ENCODE results near the gene PCBP1.
"Not testable (repeated sequence)": the region's sequence is repeated elsewhere in the genome, so short reads cannot be mapped to it uniquely, and the experiment has no call there.

The PCBP1 gene

GRCh38 chr2:70099270-70099669 lies 12.0 kb downstream of the PCBP1 start:
- no peak for DNase-seq

- no peak for DNase-seq
Measured at GRCh38 chr2:70101174-70101573, 13.9 kb downstream of the PCBP1 start.

DNA sequence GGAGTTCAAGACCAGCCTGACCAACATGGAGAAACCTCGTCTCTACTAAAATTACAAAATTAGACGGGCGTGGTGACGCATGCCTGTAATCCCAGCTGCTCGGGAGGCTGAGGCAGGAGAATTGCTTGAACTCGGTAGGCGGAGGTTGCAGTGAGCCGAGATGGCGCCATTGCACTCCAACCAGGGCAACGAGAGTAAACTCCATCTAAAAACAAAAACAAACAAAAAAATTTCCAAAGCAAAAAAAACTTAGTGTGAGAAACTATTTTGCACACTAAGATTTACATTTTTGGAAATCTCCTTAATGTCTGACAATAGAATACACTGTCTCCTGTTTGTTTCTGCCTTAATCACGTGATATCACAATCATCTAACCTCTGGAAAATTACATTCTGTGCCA lies 14.4 kb downstream of the PCBP1 start:
- DNase-seq = not testable (repeated sequence)

DNA sequence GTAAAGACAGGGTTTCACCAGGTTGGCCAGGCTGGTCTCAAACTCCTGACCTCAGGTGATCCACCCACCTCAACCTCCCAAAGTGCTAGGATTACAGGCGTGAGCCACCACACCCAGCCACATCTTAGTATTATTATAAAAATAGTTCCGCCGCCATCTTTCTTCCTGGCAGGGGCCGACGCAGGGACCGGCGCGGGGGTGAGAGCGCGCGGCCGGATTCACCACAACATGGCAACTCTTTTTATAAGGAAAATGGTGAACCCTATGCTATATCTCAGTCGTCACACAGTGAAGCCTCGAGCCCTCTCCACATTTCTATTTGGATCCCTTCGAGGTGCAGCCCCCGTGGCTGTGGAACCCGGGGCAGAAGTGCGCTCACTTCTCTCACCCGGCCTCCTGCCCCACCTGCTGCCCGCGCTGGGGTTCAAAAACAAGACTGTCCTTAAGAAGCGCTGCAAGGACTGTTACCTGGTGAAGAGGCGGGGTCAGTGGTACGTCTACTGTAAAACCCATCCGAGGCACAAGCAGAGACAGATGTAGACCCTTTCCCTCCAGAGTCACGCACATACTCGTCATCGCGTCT lies 15.1 kb downstream of the PCBP1 start:
- not testable (repeated sequence) for DNase-seq

- no peak for DNase-seq
Measured at GRCh38 chr2:70103531-70104061, 16.3 kb downstream of the PCBP1 start.

GRCh38 chr2:70104231-70105111 lies 17.2 kb downstream of the PCBP1 start:
- peak; percentile 86 for DNase-seq

DNA sequence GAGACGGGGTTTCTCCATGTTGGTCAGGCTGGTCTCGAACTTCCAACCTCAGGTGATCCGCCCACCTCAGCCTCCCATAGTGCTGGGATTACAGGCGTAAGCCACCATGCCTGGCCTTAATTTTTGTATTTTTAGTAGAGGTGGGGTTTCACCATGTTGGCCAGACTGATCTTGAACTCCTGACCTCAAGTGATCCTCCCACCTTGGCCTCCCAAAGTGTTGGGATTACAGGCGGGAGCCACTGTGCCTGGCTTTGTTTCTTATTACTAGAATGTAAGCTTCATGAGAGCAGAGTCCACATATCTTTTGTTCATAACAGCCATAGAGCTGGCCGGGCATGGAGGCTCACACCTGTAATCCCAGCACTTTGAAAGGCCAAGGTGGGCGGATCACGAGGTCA lies 18.9 kb downstream of the PCBP1 start:
- DNase-seq = not testable (repeated sequence)

DNA sequence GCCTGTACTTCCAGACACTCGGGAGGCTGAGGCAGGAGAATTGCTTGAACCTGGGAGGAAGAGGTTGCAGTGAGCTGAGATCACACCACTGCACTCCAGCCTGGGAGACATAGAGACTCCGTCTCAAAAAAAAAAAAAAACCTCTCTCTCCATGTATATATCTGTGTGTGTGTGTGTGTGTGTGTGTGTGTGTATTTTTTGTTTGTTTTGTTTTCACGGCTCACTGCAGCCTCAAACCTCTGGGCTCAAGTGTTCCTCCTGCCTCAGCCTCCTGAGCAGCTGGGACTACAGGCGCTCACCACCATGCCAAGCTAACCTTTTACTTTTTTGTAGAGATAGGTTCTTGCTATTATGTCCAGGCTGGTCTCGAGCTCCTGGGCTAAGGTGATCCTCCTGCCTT lies 23.1 kb downstream of the PCBP1 start:
- DNase-seq = not testable (repeated sequence)

- DNase-seq = peak; percentile 93
Measured at GRCh38 chr2:70111752-70112591, 24.7 kb downstream of the PCBP1 start.

DNA sequence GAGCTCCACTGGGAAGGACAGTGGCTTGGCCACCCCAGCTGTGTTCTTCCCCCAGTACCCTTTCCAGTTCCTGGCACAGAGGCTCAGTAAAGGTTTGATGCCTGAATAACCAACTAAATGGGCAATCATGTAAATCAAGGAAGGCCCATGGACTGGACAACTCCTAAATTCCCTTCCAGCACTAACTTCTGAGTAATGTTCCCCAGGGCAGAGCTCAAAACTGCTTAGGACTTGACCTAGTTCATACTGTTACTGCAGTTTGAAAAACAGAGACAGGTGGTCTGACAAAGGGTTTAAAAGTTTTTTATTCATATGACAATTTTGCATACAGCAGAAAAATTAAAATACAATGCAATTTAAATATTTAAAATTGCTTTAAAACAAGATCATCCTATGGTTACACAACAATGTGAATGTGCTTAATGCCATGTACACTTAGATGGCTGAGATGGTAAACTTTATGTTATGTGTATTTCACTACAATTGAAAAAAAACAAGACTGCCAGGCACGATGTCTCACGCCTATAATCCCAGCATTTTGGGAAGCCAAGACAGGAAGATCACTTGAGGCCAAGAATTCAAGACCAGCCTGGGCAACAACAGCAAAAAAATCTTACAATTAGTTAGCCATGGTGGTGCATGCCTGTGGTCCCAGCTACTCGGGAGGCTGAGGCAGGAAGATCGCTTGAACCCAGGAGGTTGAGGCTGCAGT lies 26.2 kb downstream of the PCBP1 start:
- peak; percentile 44 for DNase-seq

- no peak for DNase-seq
Measured at GRCh38 chr2:70115646-70116442, 28.6 kb downstream of the PCBP1 start.

DNA sequence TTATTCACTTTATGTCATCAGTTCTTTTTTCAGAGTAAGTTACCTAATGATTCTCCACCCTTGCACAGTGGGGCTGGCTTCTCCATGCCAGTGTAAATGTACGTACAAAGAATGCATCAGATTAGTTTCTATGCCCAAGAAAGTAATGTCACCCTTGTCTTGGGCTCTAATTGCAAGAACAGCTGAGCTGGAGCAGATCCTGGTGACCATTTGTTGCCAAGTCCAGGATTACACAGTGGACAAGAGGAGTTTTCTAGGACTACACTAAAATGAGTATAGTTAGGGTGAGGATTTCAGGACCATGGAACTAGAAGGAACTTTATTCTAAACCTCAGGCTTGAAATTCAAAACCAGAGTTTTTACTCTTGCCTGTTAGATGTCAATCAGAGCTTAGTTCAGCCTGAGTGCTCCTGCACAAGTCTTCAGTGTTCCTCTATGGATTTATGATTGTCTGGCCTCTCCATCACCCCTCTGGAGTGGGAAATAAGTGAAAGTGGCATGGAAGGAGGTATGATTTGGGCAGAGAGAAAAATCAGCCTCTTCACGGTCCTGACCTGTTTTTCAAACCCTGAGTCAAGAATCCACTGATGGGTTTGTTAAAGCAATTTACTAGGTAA lies 29.8 kb downstream of the PCBP1 start:
- no peak for DNase-seq

DNA sequence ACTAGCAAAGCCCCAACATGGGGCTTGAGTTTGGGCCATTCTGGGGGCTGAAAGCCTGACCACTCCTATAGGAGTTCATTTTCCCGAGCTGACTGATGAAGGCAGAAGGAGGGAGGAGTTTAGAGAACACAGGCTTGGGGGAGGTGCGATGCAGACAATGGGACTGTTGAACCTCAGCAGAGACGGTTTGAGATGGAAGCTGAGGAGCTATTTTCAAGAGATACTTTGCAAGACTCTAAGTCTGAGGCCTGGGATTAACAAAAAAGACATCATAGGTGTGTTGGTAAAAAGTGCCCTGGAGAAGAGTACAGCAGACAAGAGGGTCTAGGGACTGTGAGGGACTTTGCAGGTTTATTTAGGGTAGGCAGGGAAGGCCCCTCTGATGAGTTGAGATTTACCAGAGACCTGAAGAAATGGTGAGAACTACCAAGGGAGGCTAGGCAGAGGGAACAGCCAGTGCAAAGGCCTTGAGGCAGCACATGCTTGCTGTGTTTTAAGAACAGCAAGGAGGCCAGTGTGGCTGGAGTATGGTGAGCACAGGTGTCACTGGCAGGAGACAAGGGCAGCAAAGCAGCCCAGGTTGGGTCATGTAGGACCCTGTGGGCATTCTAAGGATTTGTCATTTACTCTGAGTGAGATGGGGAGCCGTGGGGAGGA lies 31.6 kb downstream of the PCBP1 start:
- no peak for DNase-seq

DNA sequence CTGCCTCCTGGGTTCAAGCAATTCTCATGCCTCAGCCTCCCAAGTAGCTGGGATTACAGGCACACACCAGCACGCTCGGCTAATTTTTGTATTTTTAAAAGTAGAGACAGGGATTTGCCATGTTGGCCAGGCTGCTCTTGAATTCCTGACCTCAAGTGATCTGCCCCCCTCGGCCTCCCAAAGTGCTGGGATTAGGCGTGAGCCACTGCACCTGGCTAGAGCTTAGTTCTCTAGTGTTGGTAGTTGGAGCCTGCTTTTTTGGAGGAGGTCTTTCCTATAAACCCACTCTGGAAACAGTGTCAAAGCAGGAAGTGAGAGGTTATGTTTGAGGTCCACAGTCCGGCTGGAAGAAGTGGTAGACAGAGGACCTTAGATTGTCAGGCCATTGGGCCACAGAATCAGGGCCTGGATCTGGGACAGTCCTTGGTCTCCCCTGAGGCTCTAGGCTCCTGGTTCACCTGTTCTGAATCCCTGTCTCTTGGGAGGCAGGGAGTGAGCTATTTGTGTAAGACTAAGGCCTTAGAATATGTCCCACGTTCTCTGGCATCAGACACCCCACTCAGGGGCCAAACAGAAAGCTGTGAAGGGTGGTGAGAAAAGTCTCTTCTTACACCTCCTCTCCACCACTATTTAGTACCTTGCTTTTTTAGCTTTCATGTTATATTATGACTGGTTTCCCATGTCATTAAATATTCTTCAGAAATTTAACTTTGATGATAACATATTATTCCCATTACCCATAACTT lies 34.5 kb downstream of the PCBP1 start:
- DNase-seq = no peak

DNA sequence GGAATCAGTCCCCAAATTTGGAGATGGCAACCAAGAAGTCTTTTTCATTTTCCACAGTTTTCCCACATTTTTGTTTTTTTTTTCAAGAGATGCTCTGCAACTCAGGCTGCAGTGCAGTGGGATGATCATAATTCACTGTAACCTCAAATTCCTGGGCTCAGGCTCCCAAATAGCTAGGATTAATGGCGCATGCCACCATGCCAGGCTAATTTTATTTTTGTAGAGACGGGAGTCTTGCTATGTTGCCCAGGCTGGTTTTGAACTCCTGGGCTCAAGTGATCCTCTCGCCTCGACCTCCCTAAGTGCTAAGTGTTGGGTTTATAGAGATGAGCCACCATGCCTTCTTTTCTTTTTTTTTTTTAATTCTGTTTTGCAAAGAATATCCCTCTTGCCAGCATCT lies 35.2 kb downstream of the PCBP1 start:
- no peak for DNase-seq

GRCh38 chr2:70123051-70123828 lies 36.0 kb downstream of the PCBP1 start:
- DNase-seq = peak; percentile 80

DNA sequence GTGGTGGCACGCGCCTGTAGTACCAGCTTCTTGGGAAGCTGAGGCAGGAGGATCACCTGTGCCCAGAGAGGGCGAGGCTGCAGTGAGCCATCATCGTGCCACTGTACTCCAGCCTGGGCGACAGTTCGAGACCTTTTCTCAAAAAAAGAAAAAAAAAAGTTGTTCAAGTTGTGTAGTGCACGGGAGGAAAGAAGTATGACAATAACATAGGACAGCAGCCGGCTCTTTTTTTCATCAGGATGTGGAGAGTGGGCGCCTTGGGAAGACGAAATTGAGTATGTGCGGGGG lies 36.5 kb downstream of the PCBP1 start:
- DNase-seq = no peak

GRCh38 chr2:70124983-70125480 lies 37.8 kb downstream of the PCBP1 start:
- DNase-seq = peak; percentile 58

DNA sequence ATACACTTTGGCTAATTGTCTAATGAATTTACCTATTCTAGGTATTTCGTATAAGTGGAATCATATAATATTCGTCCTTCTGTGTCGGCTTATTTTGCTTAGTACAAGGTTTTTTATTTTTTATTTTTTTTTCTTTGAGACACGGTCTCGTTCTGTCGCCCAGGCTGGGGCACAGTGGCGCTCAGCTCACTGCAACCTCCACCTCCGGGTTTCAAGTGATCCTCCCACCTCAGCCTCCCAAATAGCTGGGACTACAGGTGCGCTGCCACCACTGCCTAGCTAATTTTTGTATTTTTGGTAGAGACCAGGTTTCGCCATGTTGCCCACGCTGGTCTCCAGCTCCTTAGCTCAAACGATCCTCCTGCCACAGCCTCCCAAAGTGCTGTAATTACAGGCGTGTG lies 38.2 kb downstream of the PCBP1 start:
- DNase-seq = no peak
